Measurements from ENCODE around the gene MOGAT1.

GRCh38 chr2:222703091-222703490, 31.6 kb downstream of the MOGAT1 start:
- TF ChIP-seq CTCF (IDR thresholded peaks at IDR 0.05; ENCODE audit: insufficient read depth, low read length, poor library complexity, severe bottlenecking) = no peak
- TF ChIP-seq EZH2phosphoT487 (conservative IDR thresholded peaks at IDR 0.05; ENCODE audit: low read length) = no peak

Data from SU-DHL-6 (cell line).